SH-SY5Y (cell line): Measurements from ENCODE around the gene CCDC12.

Experiments used
- GATA2 ChIP-seq: IDR thresholded peaks from 2 replicates; pipeline ENCODE4 v1.6.1; 2011; ENCODE audit warnings: mild to moderate bottlenecking, low read depth, low read length
- GATA3 ChIP-seq: IDR thresholded peaks from 2 replicates; pipeline ENCODE4 v1.6.1; 2011; ENCODE audit warnings: low read depth, mild to moderate bottlenecking, low read length, moderate library complexity

- TF ChIP-seq GATA2 (no peak), GATA3 (no peak)
Observed at GRCh38 chr3:46958467-46959160, 17.9 kb downstream of the CCDC12 start.
